Measurements from ENCODE around the gene RFX2. TPM values are rescaled to one million over a fixed set of nuclear protein-coding genes. Genes with fewer than 3 reads are reported as not detected.

The RFX2 gene
- total RNA-seq (2013; cell fraction: nucleolus; rRNA removed) = 8.4 and 9.9 TPM in 2 replicates
- total RNA-seq (2014; rRNA removed) (4.8 and 7.5 TPM in 2 replicates), total RNA-seq (2014; rRNA removed; fragmentation: Illumina TruSeq; extraction: Trizol) (3.8 and 5.1 TPM in 2 replicates), total RNA-seq (2021) (7.0 and 8.8 TPM in 2 replicates), polyA plus RNA-seq (2011; rRNA removed) (4.7 and 4.9 TPM in 2 replicates), polyA plus RNA-seq (2014; fragmentation: Illumina TruSeq; extraction: Trizol) (3.3 and 7.0 TPM in 2 replicates), polyA plus RNA-seq (2014; fragmentation: Nextera tagmentation; extraction: Ambion mirVana) (1 to 10 TPM; 3.2 to 4.4 TPM), polyA plus RNA-seq (2014; rRNA removed) (7.0 and 7.6 TPM in 2 replicates), polyA plus RNA-seq (2016; fragmentation: Nextera tagmentation; extraction: Ambion mirVana) (1 to 10 TPM; 7.2 to 9.8 TPM), polyA minus RNA-seq (2011; rRNA and poly(A)+ RNA removed) (5.6 and 6.6 TPM in 2 replicates), Bru-seq, nascent RNA (percentile 51 among the genes with signal in this experiment), BruChase-seq, experiment 1, labeled RNA remaining after a 6-hour chase (percentile 55 among the genes with signal in this experiment), BruChase-seq, experiment 2, labeled RNA remaining after a 2-hour chase (percentile 61 among the genes with signal in this experiment)
- polyA plus RNA-seq (2011; ENCODE audit: low read depth) = 0.50 TPM
- 4.8 and 5.0 TPM in 2 replicates for polyA plus RNA-seq (2011; cell fraction: cytosol; rRNA removed)
- polyA plus RNA-seq (2011; cell fraction: nucleus; rRNA removed) = 8.8 and 10.4 TPM in 2 replicates
- 2.0 and 2.5 TPM in 2 replicates for polyA plus RNA-seq (2012)
- polyA minus RNA-seq (2011; cell fraction: cytosol; rRNA and poly(A)+ RNA removed) = 4.4 and 6.5 TPM in 2 replicates
- polyA minus RNA-seq (2011; cell fraction: nucleus; rRNA and poly(A)+ RNA removed) = 3.5 and 10.5 TPM in 2 replicates
- long read RNA-seq, experiment 1, partial matches to known transcripts = 2 of 3 reads
- long read RNA-seq, experiment 1, other reads (novel, unspliced or antisense) = 1 of 3 reads
- long read RNA-seq, experiment 2, partial matches to known transcripts = 1 of 4 reads
- long read RNA-seq, experiment 2, other reads (novel, unspliced or antisense) = 3 of 4 reads

GRCh38 chr19:6110360-6110977 is at the start of gene RFX2:
TSS of gene RFX2 (minus strand) at chr19:6110500. CDS start at chr19:6047496, 63,004 bp downstream.
- FAIRE-seq (peak; percentile 91), DNase-seq (ENCODE audit: low read depth, low spot score) (peak; percentile 88), ATAC-seq (peak; percentile 99)
- Histone ChIP-seq H3K36me3 (ENCODE audit: control insufficient read depth in 2 of 2, insufficient read depth in 2 of 2, low read length in 1 of 2) (no peaks in the 10 kb centered on the region), H3K4me1 (ENCODE audit: control insufficient read depth, insufficient read depth, low read length) (0 out of 2 replicates have a peak, but pooled peaks cover under 1% of the 10 kb centered on the region), H3K79me2 (ENCODE audit: control insufficient read depth, insufficient read depth, low read length) (no peaks in the 10 kb centered on the region), H3K27ac (ENCODE audit: control insufficient read depth, insufficient read depth) (no peak within 1 kb of the TSS), H3K27me3 (replicated peaks in 1 of 2; ENCODE audit: control insufficient read depth in 2 of 2, insufficient read depth in 2 of 2, low read length in 1 of 2) (no peaks in the 10 kb centered on the region), H3K4me2 (ENCODE audit: control insufficient read depth, insufficient read depth) (peak within 1 kb of the TSS; percentile 87), H3K9ac (ENCODE audit: control insufficient read depth, insufficient read depth, low read length) (peak within 1 kb of the TSS; percentile 25; the same call in 1 of the 2 replicates), H4K20me1 (ENCODE audit: control insufficient read depth, insufficient read depth) (no peaks in the 10 kb centered on the region), H3K9me3 (replicated peaks; ENCODE audit: control insufficient read depth, insufficient read depth, low read length) (no peaks in the 10 kb centered on the region; the same call in 2 of the 3 replicates), H3K4me3 (peak within 1 kb of the TSS; percentile 73), H2AFZ (ENCODE audit: control insufficient read depth, low read depth, low read length) (peak within 1 kb of the TSS; percentile 49)
- SMC1A ChIA-PET (ENCODE audit: uncharacterized antibody, unreplicated experiment) = no interaction called here
- RAD21 ChIA-PET (ENCODE audit: unreplicated experiment) = interaction anchor here (1.0 to 1.4 kb wide), 3 partner anchors 16 to 88 kb away, joined by 3 to 7 read pairs (median 4); no protein-coding TSS in a partner anchor
- POLR2A ChIA-PET = interaction anchor here (0.7 to 1.2 kb wide), 4 partner anchors 11 to 1098 kb away, joined by 3 to 6 read pairs (median 4); no protein-coding TSS in a partner anchor
- in situ Hi-C loops (cut with MboI) (no loop called here), intact Hi-C loops (cut with micrococcal nuclease; ENCODE audit: unreplicated experiment) (loop anchor here (5.0 kb wide), 1 partner anchor 43 kb away; no protein-coding TSS in a partner anchor)
- WGBS (ENCODE audit: insufficient coverage, insufficient replicate concordance, low lambda C conversion rate, missing lambda C conversion rate) = under 1% methylated on average over 48 of the region's 75 CpGs
- CTCF ChIA-PET = interaction anchor here (0.6 to 2.6 kb wide), 6 partner anchors 16 to 752 kb away, joined by 3 to 9 read pairs (median 5); no protein-coding TSS in a partner anchor
- no TSS peak for BruUV-seq (replicated peaks)
- TF ChIP-seq SUPT20H (IDR thresholded peaks at IDR 0.05; ENCODE audit: borderline replicate concordance, control insufficient read depth, low read depth, low read length) (no peak), POU2F2 (IDR thresholded peaks at IDR 0.05; ENCODE audit: borderline replicate concordance, low read depth, low read length) (no peak), NFXL1 (IDR thresholded peaks at IDR 0.05; ENCODE audit: borderline replicate concordance) (no peak), RUNX3 (IDR thresholded peaks at IDR 0.05; ENCODE audit: low read length) (no peak), IRF5 (IDR thresholded peaks at IDR 0.05; ENCODE audit: borderline replicate concordance) (no peak), SIX5 (IDR thresholded peaks at IDR 0.05; ENCODE audit: low read depth, low read length, severe bottlenecking) (no peak), CHD4 (IDR thresholded peaks at IDR 0.05) (no peak), KLF5 (IDR thresholded peaks at IDR 0.05; ENCODE audit: partially characterized antibody) (peak; percentile 74), E2F8 (IDR thresholded peaks at IDR 0.05; ENCODE audit: low read depth, partially characterized antibody) (no peak), RAD51 (IDR thresholded peaks at IDR 0.05) (no peak), PBX3 (IDR thresholded peaks at IDR 0.05; ENCODE audit: insufficient replicate concordance, low read depth, low read length) (peak; percentile 98), NBN (IDR thresholded peaks at IDR 0.05) (no peak), JUND (IDR thresholded peaks at IDR 0.05; ENCODE audit: low read depth, low read length) (no peak)
